ENCODE results near the gene SIN3B.

Gene SIN3B

DNA sequence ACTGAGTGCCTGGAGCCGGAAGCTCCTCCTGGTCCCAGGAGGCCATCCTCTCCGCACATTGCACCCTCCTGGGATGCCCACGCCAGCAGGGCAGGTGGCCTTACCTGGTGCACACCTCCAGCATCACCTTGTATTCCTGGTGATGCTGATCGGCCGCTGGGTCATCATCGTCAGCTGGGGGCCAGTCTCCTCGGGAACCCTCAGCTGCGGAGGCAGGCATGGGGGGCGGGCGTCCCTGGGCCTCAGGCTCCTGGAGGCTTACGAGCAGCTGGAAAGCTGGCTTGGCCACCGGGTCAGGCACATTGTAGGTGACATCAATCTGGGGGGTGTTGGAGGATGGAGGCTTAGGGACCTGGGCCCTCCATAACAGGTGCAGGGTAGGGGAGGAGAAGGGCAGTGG is 73.3 kb downstream of the SIN3B start:
- TF ChIP-seq, protein P1, sequence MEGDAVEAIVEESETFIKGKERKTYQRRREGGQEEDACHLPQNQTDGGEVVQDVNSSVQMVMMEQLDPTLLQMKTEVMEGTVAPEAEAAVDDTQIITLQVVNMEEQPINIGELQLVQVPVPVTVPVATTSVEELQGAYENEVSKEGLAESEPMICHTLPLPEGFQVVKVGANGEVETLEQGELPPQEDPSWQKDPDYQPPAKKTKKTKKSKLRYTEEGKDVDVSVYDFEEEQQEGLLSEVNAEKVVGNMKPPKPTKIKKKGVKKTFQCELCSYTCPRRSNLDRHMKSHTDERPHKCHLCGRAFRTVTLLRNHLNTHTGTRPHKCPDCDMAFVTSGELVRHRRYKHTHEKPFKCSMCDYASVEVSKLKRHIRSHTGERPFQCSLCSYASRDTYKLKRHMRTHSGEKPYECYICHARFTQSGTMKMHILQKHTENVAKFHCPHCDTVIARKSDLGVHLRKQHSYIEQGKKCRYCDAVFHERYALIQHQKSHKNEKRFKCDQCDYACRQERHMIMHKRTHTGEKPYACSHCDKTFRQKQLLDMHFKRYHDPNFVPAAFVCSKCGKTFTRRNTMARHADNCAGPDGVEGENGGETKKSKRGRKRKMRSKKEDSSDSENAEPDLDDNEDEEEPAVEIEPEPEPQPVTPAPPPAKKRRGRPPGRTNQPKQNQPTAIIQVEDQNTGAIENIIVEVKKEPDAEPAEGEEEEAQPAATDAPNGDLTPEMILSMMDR (IDR thresholded peaks at IDR 0.05): no peak
- Mint-ChIP-seq H3K27ac (no peak overlapping the region), H3K36me3 (ENCODE audit: low read depth) (peaks cover 14% of the 10 kb centered on the region), H3K4me3 (no peak overlapping the region), H3K27me3 (ENCODE audit: low read depth, poor library complexity) (peaks cover 18% of the 10 kb centered on the region), H3K9me3 (no peaks in the 10 kb centered on the region), H3K4me1 (peaks cover 15% of the 10 kb centered on the region)
- DNase-seq: no peak

DNA sequence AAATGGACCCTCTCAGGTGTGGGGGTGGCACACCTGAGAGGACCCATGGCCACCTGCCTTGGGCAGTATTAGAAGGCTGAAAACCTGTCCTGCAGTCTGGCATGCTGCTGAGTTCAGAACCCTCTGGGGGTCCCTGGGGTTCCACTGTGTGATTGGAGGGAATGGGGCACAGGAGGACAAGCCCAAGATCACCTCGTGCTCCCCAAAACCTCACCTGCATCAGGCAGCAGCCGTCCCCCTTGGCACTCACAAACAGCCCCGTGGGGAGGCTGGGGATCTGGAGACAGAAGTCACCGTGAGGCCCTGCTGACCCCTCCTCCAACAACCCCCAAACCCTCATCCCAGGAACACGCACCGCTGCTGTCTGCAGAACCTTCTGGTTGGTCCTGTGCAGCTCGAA is 74.1 kb downstream of the SIN3B start:
- H3K4me1 Mint-ChIP-seq: peaks cover 12% of the 10 kb centered on the region
- no peak overlapping the region for H3K4me3 Mint-ChIP-seq
- H3K36me3 Mint-ChIP-seq (ENCODE audit: low read depth): peaks cover 14% of the 10 kb centered on the region
- DNase-seq: no peak
- no peak overlapping the region for H3K27ac Mint-ChIP-seq
- peaks cover 14% of the 10 kb centered on the region for H3K27me3 Mint-ChIP-seq (ENCODE audit: low read depth, poor library complexity)
- TF ChIP-seq, protein P1 (IDR thresholded peaks at IDR 0.05): no peak
- H3K9me3 Mint-ChIP-seq: no peaks in the 10 kb centered on the region

DNA sequence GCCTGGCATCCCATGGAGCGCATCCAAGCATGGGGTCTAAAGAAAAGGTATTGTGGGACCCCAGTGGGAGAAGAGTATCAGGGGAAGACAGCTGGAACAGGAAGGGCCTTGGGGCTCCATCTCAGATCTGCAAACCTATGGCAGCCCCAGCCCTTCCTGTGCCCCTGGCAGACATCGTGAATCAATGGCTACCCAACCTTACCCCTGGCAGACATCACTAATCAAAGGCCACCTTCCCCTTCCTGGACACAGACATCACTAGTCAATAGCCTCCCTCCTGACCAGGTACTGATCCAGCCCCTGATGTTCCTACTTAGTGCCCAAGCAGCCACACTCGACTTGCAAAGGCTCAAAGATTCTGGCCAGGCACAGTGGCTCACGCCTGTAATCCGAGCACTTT is 75.4 kb downstream of the SIN3B start:
- Mint-ChIP-seq H3K27ac (no peak overlapping the region), H3K4me3 (no peak overlapping the region), H3K36me3 (ENCODE audit: low read depth) (peaks cover 14% of the 10 kb centered on the region), H3K27me3 (ENCODE audit: low read depth, poor library complexity) (peaks cover 9% of the 10 kb centered on the region), H3K9me3 (no peaks in the 10 kb centered on the region), H3K4me1 (peaks cover 5% of the 10 kb centered on the region)
- DNase-seq: no peak
- TF ChIP-seq, protein P1 (IDR thresholded peaks at IDR 0.05): no peak

DNA sequence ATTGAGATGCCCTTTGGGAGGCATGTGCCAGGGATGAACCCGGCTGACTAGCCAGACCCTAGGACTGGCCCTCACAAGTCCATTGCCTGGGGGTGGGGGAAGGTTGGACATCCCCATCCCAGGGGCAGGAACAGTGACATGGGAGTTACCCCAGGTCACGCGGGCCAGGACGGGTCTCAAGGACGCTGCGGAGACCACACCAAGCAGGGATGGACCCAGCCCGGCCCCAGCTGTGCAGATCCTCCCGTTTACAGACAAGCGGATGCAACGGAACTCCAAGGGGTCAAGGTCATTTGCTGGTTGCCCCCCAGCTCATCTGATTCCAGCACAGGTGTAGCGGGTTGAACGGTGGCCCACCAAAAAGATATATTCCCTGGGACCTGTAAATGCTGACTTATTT is 79.6 kb downstream of the SIN3B start:
- TF ChIP-seq, protein P1 (IDR thresholded peaks at IDR 0.05): no peak
- H3K36me3 Mint-ChIP-seq (ENCODE audit: low read depth): peaks cover 39% of the 10 kb centered on the region
- H3K27ac Mint-ChIP-seq: no peak overlapping the region
- no peak for DNase-seq
- peaks cover 31% of the 10 kb centered on the region for H3K9me3 Mint-ChIP-seq
- H3K4me1 Mint-ChIP-seq: no peaks in the 10 kb centered on the region
- H3K4me3 Mint-ChIP-seq: no peak overlapping the region
- no peaks in the 10 kb centered on the region for H3K27me3 Mint-ChIP-seq (ENCODE audit: low read depth, poor library complexity)

DNA sequence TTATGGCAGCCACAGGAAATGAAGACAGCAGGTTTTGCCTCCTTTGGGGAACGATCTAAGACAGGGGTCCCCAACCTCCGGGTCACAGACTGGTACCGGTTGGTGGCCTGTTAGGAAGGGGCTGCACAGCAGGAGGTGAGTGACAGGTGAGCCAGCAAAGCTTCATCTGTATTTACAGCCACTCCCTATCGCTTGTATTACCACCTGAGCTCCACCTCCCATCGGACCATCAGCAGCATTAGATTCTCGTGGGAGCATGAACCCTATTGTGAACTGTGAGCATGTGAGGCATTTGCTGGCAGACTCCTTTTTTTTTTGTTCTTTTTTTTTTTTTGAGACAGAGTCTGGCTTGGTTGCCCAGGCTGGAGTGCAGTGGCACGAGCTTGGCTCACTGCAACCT is 81.8 kb downstream of the SIN3B start:
- TF ChIP-seq, protein P1 (IDR thresholded peaks at IDR 0.05): no peak
- Mint-ChIP-seq H3K27me3 (ENCODE audit: low read depth, poor library complexity) (no peaks in the 10 kb centered on the region), H3K9me3 (peaks cover 45% of the 10 kb centered on the region), H3K27ac (no peak overlapping the region), H3K4me1 (no peaks in the 10 kb centered on the region), H3K4me3 (no peak overlapping the region), H3K36me3 (ENCODE audit: low read depth) (peaks cover 51% of the 10 kb centered on the region)
- no peak for DNase-seq

DNA sequence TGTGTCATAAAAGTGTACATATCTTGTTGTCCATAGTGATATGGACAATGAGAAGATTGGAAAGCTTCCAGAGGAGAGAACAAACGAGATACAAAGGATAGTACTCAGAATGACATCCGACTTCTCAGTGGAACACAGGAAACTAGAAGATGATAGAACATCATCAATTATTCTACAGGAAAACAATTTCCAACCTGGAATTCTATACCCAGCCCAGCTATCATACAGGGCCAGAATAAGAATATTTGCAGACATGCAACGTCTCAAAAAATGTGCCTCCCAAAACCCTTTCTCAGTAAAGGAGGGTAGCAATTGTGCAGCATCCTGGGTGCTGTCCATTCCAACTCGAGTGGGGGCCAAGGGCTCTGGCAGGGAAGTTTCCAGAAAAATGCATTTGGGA is 83.6 kb downstream of the SIN3B start:
- no peak for DNase-seq
- H3K4me3 Mint-ChIP-seq: no peak overlapping the region
- H3K27me3 Mint-ChIP-seq (ENCODE audit: low read depth, poor library complexity): no peaks in the 10 kb centered on the region
- TF ChIP-seq, protein P1 (IDR thresholded peaks at IDR 0.05): no peak
- peaks cover 59% of the 10 kb centered on the region for H3K36me3 Mint-ChIP-seq (ENCODE audit: low read depth)
- no peak overlapping the region for H3K27ac Mint-ChIP-seq
- H3K4me1 Mint-ChIP-seq: no peaks in the 10 kb centered on the region
- peaks cover 52% of the 10 kb centered on the region for H3K9me3 Mint-ChIP-seq
